Lower leg skin (tissue), 3 donors: ENCODE data around the gene PCDHGA8.

Source experiments
- CTCF ChIP-seq, 3 donors: fragments of 450-650 bp; IDR thresholded peaks; one replicate each; pipeline ENCODE4 v1.5.1; 2016; ENCODE audit warnings: antibody characterized with exemption in 3 of 3, mild to moderate bottlenecking in 3 of 3, moderate library complexity in 2 of 3
- POLR2A ChIP-seq, 2 donors: fragments of 450-650 bp; IDR thresholded peaks; one replicate each; pipeline ENCODE4 v1.6.1; 2016 to 2017; ENCODE audit warnings: antibody characterized with exemption in 2 of 2, mild to moderate bottlenecking in 1 of 2, moderate library complexity in 1 of 2

GRCh38 chr5:141409598-141410306 is 17.3 kb downstream of the PCDHGA8 start:
- no peak for TF ChIP-seq POLR2A (IDR thresholded peaks at IDR 0.05)
- no peak for TF ChIP-seq CTCF (IDR thresholded peaks at IDR 0.05)
